Measurements from ENCODE around the gene CRPPA.

CRPPA gene

GRCh38 chr7:16422103-16422435, 731 bp upstream of the CRPPA start:
- TF ChIP-seq ZFP30 (CRISPR knock-in tag; IDR thresholded peaks at IDR 0.05) (no peak), ESRRG (CRISPR knock-in tag; IDR thresholded peaks at IDR 0.05) (no peak), ZNF565 (CRISPR knock-in tag; conservative IDR thresholded peaks at IDR 0.05; ENCODE audit: low read depth) (no peak), PATZ1 (CRISPR knock-in tag; IDR thresholded peaks at IDR 0.05; ENCODE audit: borderline replicate concordance) (no peak), RARB (CRISPR knock-in tag; IDR thresholded peaks at IDR 0.05) (no peak), ZNF70 (CRISPR knock-in tag; IDR thresholded peaks at IDR 0.05) (no peak), ISL1 (CRISPR knock-in tag; IDR thresholded peaks at IDR 0.05) (no peak), SNAI2 (CRISPR knock-in tag; IDR thresholded peaks at IDR 0.05) (no peak), TSHZ2 (CRISPR knock-in tag; IDR thresholded peaks at IDR 0.05) (no peak), CSDC2 (CRISPR knock-in tag; IDR thresholded peaks at IDR 0.05) (no peak), TCF4 (CRISPR knock-in tag; IDR thresholded peaks at IDR 0.05; ENCODE audit: borderline replicate concordance) (no peak), ZFP3 (CRISPR knock-in tag; IDR thresholded peaks at IDR 0.05) (no peak), GLIS3 (CRISPR knock-in tag; IDR thresholded peaks at IDR 0.05) (no peak)
- TF ChIP-seq, protein P1, sequence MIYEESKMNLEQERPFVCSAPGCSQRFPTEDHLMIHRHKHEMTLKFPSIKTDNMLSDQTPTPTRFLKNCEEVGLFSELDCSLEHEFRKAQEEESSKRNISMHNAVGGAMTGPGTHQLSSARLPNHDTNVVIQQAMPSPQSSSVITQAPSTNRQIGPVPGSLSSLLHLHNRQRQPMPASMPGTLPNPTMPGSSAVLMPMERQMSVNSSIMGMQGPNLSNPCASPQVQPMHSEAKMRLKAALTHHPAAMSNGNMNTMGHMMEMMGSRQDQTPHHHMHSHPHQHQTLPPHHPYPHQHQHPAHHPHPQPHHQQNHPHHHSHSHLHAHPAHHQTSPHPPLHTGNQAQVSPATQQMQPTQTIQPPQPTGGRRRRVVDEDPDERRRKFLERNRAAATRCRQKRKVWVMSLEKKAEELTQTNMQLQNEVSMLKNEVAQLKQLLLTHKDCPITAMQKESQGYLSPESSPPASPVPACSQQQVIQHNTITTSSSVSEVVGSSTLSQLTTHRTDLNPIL (CRISPR knock-in tag; IDR thresholded peaks at IDR 0.05; ENCODE audit: low read depth), result no peak
- TF ChIP-seq, protein P2, sequence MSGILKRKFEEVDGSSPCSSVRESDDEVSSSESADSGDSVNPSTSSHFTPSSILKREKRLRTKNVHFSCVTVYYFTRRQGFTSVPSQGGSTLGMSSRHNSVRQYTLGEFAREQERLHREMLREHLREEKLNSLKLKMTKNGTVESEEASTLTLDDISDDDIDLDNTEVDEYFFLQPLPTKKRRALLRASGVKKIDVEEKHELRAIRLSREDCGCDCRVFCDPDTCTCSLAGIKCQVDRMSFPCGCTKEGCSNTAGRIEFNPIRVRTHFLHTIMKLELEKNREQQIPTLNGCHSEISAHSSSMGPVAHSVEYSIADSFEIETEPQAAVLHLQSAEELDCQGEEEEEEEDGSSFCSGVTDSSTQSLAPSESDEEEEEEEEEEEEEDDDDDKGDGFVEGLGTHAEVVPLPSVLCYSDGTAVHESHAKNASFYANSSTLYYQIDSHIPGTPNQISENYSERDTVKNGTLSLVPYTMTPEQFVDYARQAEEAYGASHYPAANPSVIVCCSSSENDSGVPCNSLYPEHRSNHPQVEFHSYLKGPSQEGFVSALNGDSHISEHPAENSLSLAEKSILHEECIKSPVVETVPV (CRISPR knock-in tag; IDR thresholded peaks at IDR 0.05), result no peak
- ATAC-seq, result no peak

DNA sequence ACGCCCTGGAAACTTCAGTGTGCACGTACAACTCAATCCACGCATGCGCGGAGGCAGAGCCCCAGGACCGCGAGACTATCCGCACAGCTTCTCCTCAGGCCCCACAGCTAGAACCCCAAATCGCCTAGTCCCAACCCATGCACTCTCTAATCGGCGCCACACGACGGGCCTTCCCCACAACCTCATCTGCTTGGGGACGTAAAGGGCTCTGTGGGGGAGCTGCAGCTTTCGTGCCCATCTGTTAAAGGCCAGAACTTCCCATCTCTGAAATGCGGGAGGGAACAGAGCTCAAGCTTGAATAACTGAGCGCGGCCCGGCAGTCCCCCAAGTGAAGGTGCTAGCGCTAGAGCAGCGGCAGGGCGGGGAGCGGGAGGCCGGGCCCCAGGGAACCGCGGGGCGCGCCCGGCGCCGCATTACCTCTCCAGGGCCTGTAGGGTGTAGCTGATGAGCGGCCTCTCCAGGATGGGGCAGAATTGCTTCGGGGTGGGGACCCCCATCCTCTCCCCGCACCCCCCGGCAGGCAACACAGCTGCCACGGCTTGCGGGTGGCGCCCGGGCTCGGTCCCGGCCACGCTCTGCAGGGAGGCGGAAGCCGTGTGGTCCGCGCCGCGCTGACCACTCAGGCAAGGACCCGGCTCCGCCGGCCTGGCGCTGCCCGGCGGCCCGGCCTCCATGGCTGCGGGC, 547 bp downstream of the CRPPA start:
- peak; percentile 36; the same call in 1 of the 2 replicates for TF ChIP-seq TCF4 (CRISPR knock-in tag; IDR thresholded peaks at IDR 0.05; ENCODE audit: borderline replicate concordance)
- peak; percentile 81 for TF ChIP-seq ZFP3 (CRISPR knock-in tag; IDR thresholded peaks at IDR 0.05)
- TF ChIP-seq ZC3H10 (CRISPR knock-in tag; IDR thresholded peaks at IDR 0.05), result no peak
- TF ChIP-seq ISL1 (CRISPR knock-in tag; IDR thresholded peaks at IDR 0.05), result no peak
- peak; percentile 81 for TF ChIP-seq PATZ1 (CRISPR knock-in tag; IDR thresholded peaks at IDR 0.05; ENCODE audit: borderline replicate concordance)
- TF ChIP-seq OSR1 (CRISPR knock-in tag; IDR thresholded peaks at IDR 0.05), result no peak
- TF ChIP-seq, protein P2 (CRISPR knock-in tag; IDR thresholded peaks at IDR 0.05), result no peak
- no peak for TF ChIP-seq CSDC2 (CRISPR knock-in tag; IDR thresholded peaks at IDR 0.05)
- TF ChIP-seq ZFP30 (CRISPR knock-in tag; IDR thresholded peaks at IDR 0.05), result no peak
- no peak for TF ChIP-seq ZNF70 (CRISPR knock-in tag; IDR thresholded peaks at IDR 0.05)
- TF ChIP-seq ZNF8 (CRISPR knock-in tag; IDR thresholded peaks at IDR 0.05), result no peak; the same call in 1 of the 2 replicates
- TF ChIP-seq SNAI2 (CRISPR knock-in tag; IDR thresholded peaks at IDR 0.05), result no peak
- TF ChIP-seq TOX (CRISPR knock-in tag; IDR thresholded peaks at IDR 0.05; ENCODE audit: borderline replicate concordance), result no peak
- TF ChIP-seq POU6F1 (CRISPR knock-in tag; IDR thresholded peaks at IDR 0.05; ENCODE audit: borderline replicate concordance, low read depth), result 0 out of 2 replicates have a peak, but pooled peaks have one; percentile 8
- peak; percentile 77 for TF ChIP-seq GLIS3 (CRISPR knock-in tag; IDR thresholded peaks at IDR 0.05)
- TF ChIP-seq PPARA (CRISPR knock-in tag; IDR thresholded peaks at IDR 0.05; ENCODE audit: borderline replicate concordance), result no peak
- no peak for TF ChIP-seq ZNF565 (CRISPR knock-in tag; conservative IDR thresholded peaks at IDR 0.05; ENCODE audit: low read depth)
- no peak for TF ChIP-seq ESRRG (CRISPR knock-in tag; IDR thresholded peaks at IDR 0.05)
- TF ChIP-seq TSHZ2 (CRISPR knock-in tag; IDR thresholded peaks at IDR 0.05), result no peak; the same call in 1 of the 2 replicates
- peak; percentile 43; the same call in 1 of the 2 replicates for TF ChIP-seq BACH2 (CRISPR knock-in tag; IDR thresholded peaks at IDR 0.05; ENCODE audit: borderline replicate concordance)
- ATAC-seq, result peak; percentile 92

All from SK-N-SH treated with all-trans-retinoic acid at 6 μM for 48 hours (cell line).